NCI-H748 (cell line): ENCODE results near the gene ABHD8.

Source experiments
- DNase-seq: peaks from one replicate; lab custom pipeline; 2025; ENCODE audit not compliant: unreplicated experiment; lab: John Stamatoyannopoulos, UW

Gene ABHD8

GRCh38 chr19:17266975-17267788 lies 36.0 kb downstream of the ABHD8 start, which contains the start of gene BABAM1:
Gene BABAM1, plus strand, starts transcription at chr19:17267443. Its CDS starts 1,364 bp downstream, at chr19:17268807.
- DNase-seq = peak; percentile 96

GRCh38 chr19:17266589-17266974 lies 36.6 kb downstream of the ABHD8 start:
- no peak for DNase-seq

- DNase-seq = no peak
These were observed 37.2 kb downstream of the ABHD8 start for GRCh38 chr19:17266026-17266425.

- no peak for DNase-seq
These were observed 38.6 kb downstream of the ABHD8 start, which contains the start of gene USHBP1 for GRCh38 chr19:17264641-17264979. Gene USHBP1, minus strand, starts transcription at chr19:17264745. Its CDS starts 446 bp downstream, at chr19:17264299.

- no peak for DNase-seq
These were observed 39.2 kb downstream of the ABHD8 start for GRCh38 chr19:17263712-17264640.

- DNase-seq = no peak
These were observed 40.7 kb downstream of the ABHD8 start for GRCh38 chr19:17262557-17262956.

GRCh38 chr19:17260842-17261325 lies 42.3 kb downstream of the ABHD8 start:
- peak; percentile 81 for DNase-seq

GRCh38 chr19:17259934-17260333 lies 43.3 kb downstream of the ABHD8 start:
- DNase-seq = no peak

GRCh38 chr19:17259118-17259780 lies 44.0 kb downstream of the ABHD8 start:
- no peak for DNase-seq

- DNase-seq = no peak
These were observed 47.1 kb downstream of the ABHD8 start for GRCh38 chr19:17256130-17256529.

- DNase-seq = peak; percentile 10
These were observed 48.0 kb downstream of the ABHD8 start for GRCh38 chr19:17255150-17255621.

GRCh38 chr19:17254636-17255035 lies 48.6 kb downstream of the ABHD8 start:
- no peak for DNase-seq

- DNase-seq = no peak
These were observed 53.2 kb downstream of the ABHD8 start for GRCh38 chr19:17249887-17250548.

GRCh38 chr19:17248011-17248776 lies 55.0 kb downstream of the ABHD8 start:
- DNase-seq = peak; percentile 19

GRCh38 chr19:17246681-17247425 lies 56.4 kb downstream of the ABHD8 start:
- DNase-seq = peak; percentile 59

- DNase-seq = no peak
These were observed 57.7 kb downstream of the ABHD8 start, which contains the start of gene NR2F6 for GRCh38 chr19:17245535-17245984. Gene NR2F6, minus strand, starts transcription at chr19:17245919. Its CDS starts 699 bp downstream, at chr19:17245220.

- DNase-seq = peak; percentile 13
These were observed 58.3 kb downstream of the ABHD8 start for GRCh38 chr19:17244618-17245534.
